Muscle of leg (tissue), 16 donors: ENCODE results near the gene DES. TPM values are rescaled to one million over a fixed set of nuclear protein-coding genes. Genes with fewer than 3 reads are reported as not detected.

Experiments
- DNase-seq: peaks from one replicate; pipeline ENCODE4 v3.0.0; 2013
- H3K27ac ChIP-seq: one replicate; pipeline ENCODE4 v1.5.1; 2013; ENCODE audit warnings: mild to moderate bottlenecking, low read length, control low read depth
- H3K27me3 ChIP-seq: one replicate; pipeline ENCODE4 v1.6.1; 2013; ENCODE audit warnings: low read length; ENCODE audit not compliant: control insufficient read depth, insufficient read depth
- H3K36me3 ChIP-seq: one replicate; pipeline ENCODE4 v1.6.1; 2013; ENCODE audit warnings: low read length; ENCODE audit not compliant: control insufficient read depth, insufficient read depth
- H3K4me1 ChIP-seq: one replicate; pipeline ENCODE4 v1.6.1; 2013; ENCODE audit warnings: low read length; ENCODE audit not compliant: control insufficient read depth, insufficient read depth
- H3K4me3 ChIP-seq: one replicate; pipeline ENCODE4 v1.5.1; 2013; ENCODE audit warnings: low read length, control low read depth
- H3K9me3 ChIP-seq: replicated peaks from 2 replicates; pipeline ENCODE4 v1.6.1; 2013; ENCODE audit warnings: low read depth, low read length; ENCODE audit not compliant: control insufficient read depth
- WGBS: methylation state at CpG from one replicate; pipeline ENCODE4 v1.1.5; 2013; ENCODE audit warnings: missing lambda C conversion rate; ENCODE audit not compliant: insufficient coverage; 5-methylcytosine and 5-hydroxymethylcytosine counted together
- long read RNA-seq, 11 donors: transcript quantifications; one replicate each; lab custom pipeline, GENCODE V29; 2026
- polyA plus RNA-seq, 8 donors: library from polyadenylated mRNA; unstranded; fragments of 120-200 nt; gene quantifications; one replicate each; pipeline versions ENCODE4 v1.2.1 to v1.2.3, GENCODE V29; 2013; ENCODE audit warnings: inconsistent platforms in 1 of 8, low replicate concordance in 1 of 8; ENCODE audit not compliant: insufficient read length in 8 of 8, insufficient read depth in 1 of 8
- total RNA-seq: library from RNA; stranded (reverse); fragments of 120-200 nt; gene quantifications from one replicate; pipeline ENCODE4 v1.2.4, GENCODE V29; 2013

DES gene
- total RNA-seq = 2,854 TPM
- 1,000 to 10,000 TPM; 2,139 to 4,335 (median 3,881) TPM for polyA plus RNA-seq
- long read RNA-seq, donor 1, transcript DES-201 (9 exons, 2,248 nt) = major isoform, 450 of 645 reads
- long read RNA-seq, donor 1, transcript DES-203 (2 exons, 462 nt) = minor isoform, 22 of 645 reads
- long read RNA-seq, donor 1, partial matches to known transcripts = 144 of 645 reads
- long read RNA-seq, donor 1, other reads (novel, unspliced or antisense) = 28 of 645 reads
- long read RNA-seq, donor 2, transcript DES-201 (9 exons, 2,248 nt) = major isoform, 60 of 193 reads
- long read RNA-seq, donor 2, transcript DES-203 (2 exons, 462 nt) = minor isoform, 11 of 193 reads
- long read RNA-seq, donor 2, partial matches to known transcripts = 122 of 193 reads
- long read RNA-seq, donor 2, other reads (novel, unspliced or antisense) = 0 of 193 reads
- long read RNA-seq, donor 3, transcript DES-201 (9 exons, 2,248 nt) = major isoform, 1,737 of 2,419 reads
- long read RNA-seq, donor 3, transcript DES-203 (2 exons, 462 nt) = minor isoform, 53 of 2,419 reads
- long read RNA-seq, donor 3, partial matches to known transcripts = 493 of 2,419 reads
- long read RNA-seq, donor 3, other reads (novel, unspliced or antisense) = 135 of 2,419 reads
- long read RNA-seq, donor 4, transcript DES-203 (2 exons, 462 nt) = minor isoform, 198 of 1,263 reads
- long read RNA-seq, donor 4, transcript DES-201 (9 exons, 2,248 nt) = major isoform, 569 of 1,263 reads
- long read RNA-seq, donor 4, partial matches to known transcripts = 450 of 1,263 reads
- long read RNA-seq, donor 4, other reads (novel, unspliced or antisense) = 45 of 1,263 reads
- long read RNA-seq, donor 5, transcript DES-203 (2 exons, 462 nt) = minor isoform, 59 of 2,068 reads
- long read RNA-seq, donor 5, transcript DES-201 (9 exons, 2,248 nt) = major isoform, 1,412 of 2,068 reads
- long read RNA-seq, donor 5, partial matches to known transcripts = 507 of 2,068 reads
- long read RNA-seq, donor 5, other reads (novel, unspliced or antisense) = 90 of 2,068 reads
- long read RNA-seq, donor 6, transcript DES-203 (2 exons, 462 nt) = minor isoform, 143 of 3,713 reads
- long read RNA-seq, donor 6, transcript DES-201 (9 exons, 2,248 nt) = major isoform, 1,791 of 3,713 reads
- long read RNA-seq, donor 6, partial matches to known transcripts = 1,659 of 3,713 reads
- long read RNA-seq, donor 6, other reads (novel, unspliced or antisense) = 120 of 3,713 reads
- long read RNA-seq, donor 7, transcript DES-203 (2 exons, 462 nt) = minor isoform, 87 of 1,343 reads
- long read RNA-seq, donor 7, transcript DES-201 (9 exons, 2,248 nt) = major isoform, 828 of 1,343 reads
- long read RNA-seq, donor 7, partial matches to known transcripts = 348 of 1,343 reads
- long read RNA-seq, donor 7, other reads (novel, unspliced or antisense) = 79 of 1,343 reads
- long read RNA-seq, donor 8, transcript DES-203 (2 exons, 462 nt) = minor isoform, 70 of 655 reads
- long read RNA-seq, donor 8, transcript DES-201 (9 exons, 2,248 nt) = major isoform, 312 of 655 reads
- long read RNA-seq, donor 8, partial matches to known transcripts = 267 of 655 reads
- long read RNA-seq, donor 8, other reads (novel, unspliced or antisense) = 5 of 655 reads
- long read RNA-seq, donor 9, transcript DES-201 (9 exons, 2,248 nt) = major isoform, 548 of 1,105 reads
- long read RNA-seq, donor 9, transcript DES-203 (2 exons, 462 nt) = minor isoform, 102 of 1,105 reads
- long read RNA-seq, donor 9, partial matches to known transcripts = 398 of 1,105 reads
- long read RNA-seq, donor 9, other reads (novel, unspliced or antisense) = 56 of 1,105 reads
- long read RNA-seq, donor 10, transcript DES-203 (2 exons, 462 nt) = minor isoform, 122 of 2,300 reads
- long read RNA-seq, donor 10, transcript DES-201 (9 exons, 2,248 nt) = major isoform, 728 of 2,300 reads
- long read RNA-seq, donor 10, partial matches to known transcripts = 1,398 of 2,300 reads
- long read RNA-seq, donor 10, other reads (novel, unspliced or antisense) = 50 of 2,300 reads
- long read RNA-seq, donor 11, transcript DES-203 (2 exons, 462 nt) = minor isoform, 70 of 1,240 reads
- long read RNA-seq, donor 11, transcript DES-201 (9 exons, 2,248 nt) = major isoform, 759 of 1,240 reads
- long read RNA-seq, donor 11, partial matches to known transcripts = 358 of 1,240 reads
- long read RNA-seq, donor 11, other reads (novel, unspliced or antisense) = 52 of 1,240 reads

GRCh38 chr2:219418155-219419011, at the start of gene DES:
DES (plus strand) TSS chr2:219418377; CDS start chr2:219418463, 86 bp downstream.
- peaks cover 31% of the 10 kb centered on the region for H3K36me3 ChIP-seq
- H3K4me3 ChIP-seq = peak within 1 kb of the TSS; percentile 72
- H3K4me1 ChIP-seq = peaks cover 45% of the 10 kb centered on the region
- H3K9me3 ChIP-seq = no peaks in the 10 kb centered on the region
- DNase-seq = peak; percentile 86
- peak within 1 kb of the TSS; percentile 95 for H3K27ac ChIP-seq
- peaks cover 19% of the 10 kb centered on the region for H3K27me3 ChIP-seq
- WGBS = 5% methylated on average over 98 of the region's 98 CpGs

DNA sequence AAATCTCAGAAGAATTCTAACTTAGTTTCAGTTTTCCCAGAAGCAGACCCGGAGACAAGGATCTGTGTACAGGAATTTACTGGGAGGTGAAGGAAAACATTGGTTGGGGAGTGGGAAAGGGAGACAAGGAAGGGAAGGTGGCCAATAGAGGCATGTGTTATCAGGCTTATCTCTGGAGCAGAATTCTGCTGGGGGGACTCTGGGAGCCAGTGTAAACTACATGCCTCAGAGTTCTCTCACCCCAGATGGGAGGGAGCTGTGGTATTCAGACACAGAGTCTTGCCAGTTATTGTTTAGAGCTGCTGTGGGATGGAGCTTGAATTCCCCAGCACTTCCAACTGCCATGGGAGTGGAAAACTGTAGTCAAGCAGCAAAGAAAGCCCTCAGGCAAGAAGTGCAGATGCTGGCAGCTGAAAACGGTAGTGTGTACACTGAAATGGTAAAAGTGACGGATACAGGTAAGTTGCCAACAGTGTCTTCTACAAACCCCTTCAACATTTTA, 49.4 kb upstream of the DES start:
- H3K9me3 ChIP-seq = no peaks in the 10 kb centered on the region
- H3K27ac ChIP-seq = peak overlapping the region; percentile 43
- no CpG with 5 or more reads among the region's 3 CpGs for WGBS
- peaks cover 7% of the 10 kb centered on the region for H3K4me1 ChIP-seq
- no peaks in the 10 kb centered on the region for H3K27me3 ChIP-seq
- H3K36me3 ChIP-seq = peaks cover 5% of the 10 kb centered on the region
- peak; percentile 67 for DNase-seq
- no peak overlapping the region for H3K4me3 ChIP-seq

- no peaks in the 10 kb centered on the region for H3K27me3 ChIP-seq
- peak; percentile 71 for DNase-seq
- WGBS = 29% methylated on average over 1 of the region's 2 CpGs
- H3K27ac ChIP-seq = peak overlapping the region; percentile 43
- H3K4me3 ChIP-seq = no peak overlapping the region
- H3K9me3 ChIP-seq = no peaks in the 10 kb centered on the region
- H3K36me3 ChIP-seq = peaks cover 12% of the 10 kb centered on the region
- peaks cover 7% of the 10 kb centered on the region for H3K4me1 ChIP-seq
Observed at GRCh38 chr2:219369447-219369861, 48.7 kb upstream of the DES start.

DNA sequence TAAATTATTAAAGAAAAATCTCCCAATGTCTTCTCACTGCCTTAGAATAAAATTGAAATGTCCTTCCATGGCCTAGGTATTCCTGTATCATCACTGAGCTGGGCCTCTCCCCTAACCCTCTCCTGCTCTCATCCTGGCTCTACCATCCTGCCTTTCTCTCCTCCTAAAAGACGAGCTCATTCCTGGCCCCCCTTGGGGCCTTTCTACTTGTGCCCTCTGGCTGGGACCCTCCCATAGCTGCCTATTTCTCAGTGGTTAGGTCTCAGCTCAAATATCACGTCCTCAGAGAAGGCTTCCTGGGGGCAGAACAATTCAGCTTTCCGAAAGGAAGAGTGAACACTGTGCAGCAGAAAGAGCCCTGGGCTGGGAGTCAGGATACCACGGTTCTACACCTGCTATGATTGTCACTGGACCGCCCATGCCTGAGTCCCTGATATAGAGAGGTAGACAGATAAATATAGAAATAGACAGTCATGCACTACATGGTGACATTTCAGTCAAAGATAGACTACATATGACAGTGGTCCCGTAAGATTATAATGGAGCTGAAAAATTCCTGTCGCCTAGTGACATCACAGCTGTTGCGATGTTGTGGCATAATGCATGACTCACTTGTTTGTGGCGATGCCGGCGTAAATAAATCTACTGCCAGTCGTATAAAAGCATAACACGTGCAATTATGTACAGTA, 39.9 kb upstream of the DES start:
- no peaks in the 10 kb centered on the region for H3K27me3 ChIP-seq
- no peak overlapping the region for H3K4me3 ChIP-seq
- WGBS = 79% methylated on average over 6 of the region's 13 CpGs
- H3K36me3 ChIP-seq = peaks cover 53% of the 10 kb centered on the region
- no peak overlapping the region for H3K27ac ChIP-seq
- DNase-seq = no peak
- no peaks in the 10 kb centered on the region for H3K9me3 ChIP-seq
- H3K4me1 ChIP-seq = peaks cover 2% of the 10 kb centered on the region

- no peaks in the 10 kb centered on the region for H3K9me3 ChIP-seq
- H3K4me3 ChIP-seq = no peak overlapping the region
- peaks cover 2% of the 10 kb centered on the region for H3K4me1 ChIP-seq
- H3K27ac ChIP-seq = no peak overlapping the region
- peaks cover 61% of the 10 kb centered on the region for H3K36me3 ChIP-seq
- H3K27me3 ChIP-seq = no peaks in the 10 kb centered on the region
- no peak for DNase-seq
Observed at GRCh38 chr2:219380926-219381325, 37.3 kb upstream of the DES start.

DNA sequence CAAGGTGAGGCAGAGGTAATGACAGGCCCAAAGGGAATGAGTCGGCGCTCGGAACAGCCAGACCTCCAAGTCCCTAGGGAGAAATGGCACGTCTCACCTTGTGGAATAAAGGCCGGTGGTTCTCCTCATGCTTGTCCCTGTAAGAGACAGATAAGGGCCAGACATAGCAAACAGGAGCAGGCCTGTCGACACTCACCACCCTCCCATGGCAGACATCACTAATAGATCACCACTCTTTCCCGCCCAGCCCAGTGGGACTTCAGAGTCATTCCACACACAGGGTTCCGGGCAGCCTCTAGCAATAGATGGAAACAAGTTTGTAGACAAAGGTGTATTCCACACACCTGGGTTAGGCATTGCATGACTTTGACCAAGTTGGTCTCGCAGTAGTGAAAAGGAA, 36.7 kb upstream of the DES start:
- no peak overlapping the region for H3K27ac ChIP-seq
- WGBS = 90% methylated on average over 7 of the region's 9 CpGs
- peaks cover 65% of the 10 kb centered on the region for H3K36me3 ChIP-seq

GRCh38 chr2:219384083-219384713, 34.0 kb upstream of the DES start:
- no peak overlapping the region for H3K27ac ChIP-seq
- H3K36me3 ChIP-seq = peaks cover 54% of the 10 kb centered on the region
- H3K4me1 ChIP-seq = peaks cover 14% of the 10 kb centered on the region
- 85% methylated on average over 9 of the region's 15 CpGs for WGBS
- DNase-seq = no peak
- H3K27me3 ChIP-seq = no peaks in the 10 kb centered on the region
- H3K4me3 ChIP-seq = no peak overlapping the region
- no peaks in the 10 kb centered on the region for H3K9me3 ChIP-seq

More for the DNA sequence above, 36.7 kb upstream of the DES start:
- H3K27me3 ChIP-seq = no peaks in the 10 kb centered on the region
- peaks cover 4% of the 10 kb centered on the region for H3K4me1 ChIP-seq
- DNase-seq = no peak
- H3K4me3 ChIP-seq = no peak overlapping the region
- no peaks in the 10 kb centered on the region for H3K9me3 ChIP-seq
